Subcutaneous adipose tissue (tissue), 4 donors: Measurements from ENCODE around the gene CRADD. TPM values are rescaled to one million over a fixed set of nuclear protein-coding genes. Genes with fewer than 3 reads are reported as not detected.

Experiments used
- total RNA-seq, 4 donors: library from RNA; depleted of rRNA; stranded (reverse); fragments of >200 nt; gene quantifications; one replicate each; pipeline ENCODE4 v1.1.0, GENCODE V29; 2016
- TF ChIP-seq, protein P1 (sequence below): fragments of 450-650 bp; IDR thresholded peaks from one replicate; pipeline ENCODE4 v1.5.1; 2016; ENCODE audit warnings: low read depth, mild to moderate bottlenecking, control low read depth, antibody characterized with exemption, moderate library complexity

Gene CRADD
- total RNA-seq, 4 donors from 2014 or later, result 22.5 to 43.7 (median 39.3) TPM

DNA sequence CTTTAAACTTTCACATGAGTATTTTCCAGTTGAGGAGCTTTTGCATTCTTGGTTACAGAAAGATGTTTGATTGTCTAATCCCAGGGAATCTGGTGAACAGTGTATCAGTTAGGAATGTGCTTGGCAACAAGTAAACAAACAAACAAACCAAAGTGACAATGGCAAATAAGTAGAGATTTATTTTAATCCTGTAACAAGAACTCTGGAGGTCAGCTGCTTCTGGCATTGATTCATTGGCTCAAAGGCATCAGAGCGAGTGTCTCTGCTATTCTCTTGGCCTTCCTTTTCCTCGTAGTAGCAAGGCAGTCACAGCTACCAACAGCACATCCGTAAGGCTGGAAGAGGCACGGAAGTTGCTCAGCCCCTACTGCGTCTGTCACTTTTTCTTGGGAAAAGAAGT, 37.2 kb downstream of the CRADD start:
- TF ChIP-seq, protein P1, sequence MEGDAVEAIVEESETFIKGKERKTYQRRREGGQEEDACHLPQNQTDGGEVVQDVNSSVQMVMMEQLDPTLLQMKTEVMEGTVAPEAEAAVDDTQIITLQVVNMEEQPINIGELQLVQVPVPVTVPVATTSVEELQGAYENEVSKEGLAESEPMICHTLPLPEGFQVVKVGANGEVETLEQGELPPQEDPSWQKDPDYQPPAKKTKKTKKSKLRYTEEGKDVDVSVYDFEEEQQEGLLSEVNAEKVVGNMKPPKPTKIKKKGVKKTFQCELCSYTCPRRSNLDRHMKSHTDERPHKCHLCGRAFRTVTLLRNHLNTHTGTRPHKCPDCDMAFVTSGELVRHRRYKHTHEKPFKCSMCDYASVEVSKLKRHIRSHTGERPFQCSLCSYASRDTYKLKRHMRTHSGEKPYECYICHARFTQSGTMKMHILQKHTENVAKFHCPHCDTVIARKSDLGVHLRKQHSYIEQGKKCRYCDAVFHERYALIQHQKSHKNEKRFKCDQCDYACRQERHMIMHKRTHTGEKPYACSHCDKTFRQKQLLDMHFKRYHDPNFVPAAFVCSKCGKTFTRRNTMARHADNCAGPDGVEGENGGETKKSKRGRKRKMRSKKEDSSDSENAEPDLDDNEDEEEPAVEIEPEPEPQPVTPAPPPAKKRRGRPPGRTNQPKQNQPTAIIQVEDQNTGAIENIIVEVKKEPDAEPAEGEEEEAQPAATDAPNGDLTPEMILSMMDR, result no peak

DNA sequence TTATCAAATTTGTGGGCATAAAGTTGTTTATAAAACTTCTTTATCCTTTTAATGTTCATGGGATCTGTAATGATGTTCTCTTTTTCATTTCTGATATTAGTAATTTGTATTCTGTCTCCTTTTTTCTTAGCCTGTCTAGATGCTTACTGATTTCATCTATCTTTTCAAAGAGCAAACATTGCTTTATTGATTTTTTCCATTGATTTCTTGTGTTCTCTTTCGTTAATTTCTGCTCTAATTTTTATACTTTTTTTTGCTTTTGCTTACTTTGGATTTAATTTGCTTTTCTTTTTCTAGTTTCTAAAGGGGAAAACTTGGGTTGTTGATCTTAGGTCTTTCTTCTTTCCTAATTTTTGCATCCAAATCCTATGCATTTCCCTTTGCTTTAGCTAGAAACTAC, 42.5 kb downstream of the CRADD start:
- TF ChIP-seq, protein P1, result no peak

DNA sequence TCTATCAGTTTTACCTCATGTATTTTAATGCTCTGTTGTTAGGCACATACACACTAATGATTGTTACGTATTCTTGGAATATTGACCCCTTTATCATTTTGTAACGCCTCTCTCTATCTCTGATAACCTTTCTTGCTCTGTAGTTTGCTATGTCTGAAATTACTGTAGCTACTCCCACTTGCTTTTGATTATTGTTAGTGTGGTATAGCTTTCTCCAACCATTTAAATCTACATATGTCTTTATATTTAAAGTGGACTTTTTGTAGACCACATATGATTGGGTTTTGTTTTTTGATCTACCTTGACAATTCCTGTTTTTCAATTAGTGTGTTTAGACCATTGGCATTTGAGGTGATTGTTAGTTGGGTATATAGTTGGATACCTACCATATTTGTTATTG, 43.4 kb downstream of the CRADD start:
- TF ChIP-seq, protein P1, result no peak

DNA sequence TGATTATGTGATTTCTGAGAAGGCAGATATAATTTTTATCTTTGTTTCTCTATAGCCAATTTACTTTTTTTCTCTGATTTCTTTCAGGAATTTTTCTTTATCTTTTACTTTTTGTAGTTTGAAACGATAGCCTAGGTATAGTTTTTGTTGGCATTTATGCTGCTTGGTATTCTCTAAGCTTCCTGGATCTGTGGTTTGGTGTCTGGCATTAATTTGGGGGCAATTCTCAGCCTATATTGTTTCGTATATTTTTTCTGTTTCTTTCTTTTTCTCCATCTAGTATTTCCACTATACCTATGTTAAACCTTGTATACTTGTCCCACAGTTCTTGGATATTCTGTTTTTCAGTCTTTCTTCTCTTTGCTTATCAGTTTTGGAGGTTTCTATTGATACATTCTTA, 45.0 kb downstream of the CRADD start:
- TF ChIP-seq, protein P1, result no peak

DNA sequence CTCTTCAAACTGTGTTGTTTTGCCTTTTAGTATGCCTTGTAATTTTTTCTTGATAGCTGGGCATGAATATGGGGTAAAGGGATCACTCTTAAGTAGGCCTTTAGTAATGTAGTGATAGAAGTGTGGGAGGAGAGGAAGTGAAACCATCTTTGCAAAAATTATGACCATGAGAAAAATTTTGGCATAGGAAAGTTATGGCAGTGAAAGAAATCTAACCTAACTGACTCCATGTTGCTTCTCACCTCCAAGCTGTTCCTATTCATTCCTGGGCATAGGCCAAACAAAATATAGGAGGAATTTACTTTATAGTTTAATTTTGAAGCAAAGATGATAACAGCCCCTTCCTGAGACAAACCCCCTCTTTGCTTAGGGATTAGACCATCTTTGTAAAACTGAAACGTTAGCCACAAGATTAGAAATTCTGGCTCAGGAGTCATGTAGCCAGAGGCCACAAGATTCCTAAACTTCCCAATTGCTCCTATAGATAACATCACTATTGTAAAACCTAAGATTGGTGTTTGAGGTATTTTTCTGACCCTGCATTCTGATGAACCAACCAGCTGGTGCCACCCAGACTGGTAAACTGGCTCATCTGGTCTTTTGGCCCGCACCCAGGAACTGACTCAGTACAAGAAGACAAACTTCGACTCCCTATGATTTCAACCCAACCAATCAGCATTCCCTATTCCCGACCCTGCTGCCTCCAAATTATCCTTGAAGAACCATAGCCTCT, 45.8 kb downstream of the CRADD start:
- TF ChIP-seq, protein P1, result no peak

DNA sequence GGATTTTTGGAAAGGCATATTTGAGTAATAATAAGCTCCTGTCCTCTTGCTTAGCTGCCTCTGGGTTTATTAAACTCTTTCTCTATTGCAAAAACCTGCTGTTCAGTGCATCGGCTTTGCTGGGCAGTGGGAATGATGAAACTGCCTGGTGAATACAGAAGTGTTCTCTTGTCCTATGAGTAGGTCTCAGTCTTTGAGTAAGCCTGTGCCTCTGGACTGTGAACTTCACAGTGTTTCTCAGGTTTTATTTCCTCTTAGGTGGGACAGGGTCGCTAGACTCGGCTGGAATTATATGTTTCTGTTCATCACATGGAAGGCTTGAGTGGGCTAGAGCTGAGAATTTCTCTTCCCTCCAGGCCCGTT, 46.4 kb downstream of the CRADD start:
- TF ChIP-seq, protein P1, result no peak

DNA sequence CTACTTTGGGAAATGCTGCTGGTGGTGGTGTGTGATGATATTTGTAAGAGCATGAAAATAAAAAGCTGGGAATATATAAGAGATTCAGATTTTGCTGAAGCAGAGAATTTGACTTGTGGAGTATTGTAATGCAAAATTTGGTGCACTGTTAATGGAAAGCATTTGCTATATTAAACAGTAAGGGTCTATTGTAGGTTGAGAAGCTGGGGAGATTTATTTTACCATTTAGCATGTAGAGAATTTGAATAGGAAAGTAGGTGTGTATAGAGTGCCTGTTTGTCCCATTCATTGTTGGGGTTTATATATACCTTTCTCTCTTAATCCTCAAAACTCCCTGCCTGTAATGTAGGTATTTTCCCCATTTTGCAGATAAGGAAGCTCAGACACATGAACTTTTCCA, 48.4 kb downstream of the CRADD start:
- TF ChIP-seq, protein P1, result no peak
